ENCODE data around the gene NIBAN1.
"Not testable (repeated sequence)": the region's sequence is repeated elsewhere in the genome, so short reads cannot be mapped to it uniquely, and the experiment has no call there.

NIBAN1 gene

GRCh38 chr1:184973272-184974055 is 844 bp downstream of the NIBAN1 start:
- DNase-seq (ENCODE audit: low spot score): peak; percentile 48
- no peak for FAIRE-seq

GRCh38 chr1:184972315-184973055 is 1.8 kb downstream of the NIBAN1 start:
- DNase-seq (ENCODE audit: low spot score) (peak; percentile 44), FAIRE-seq (peak; percentile 54)

DNA sequence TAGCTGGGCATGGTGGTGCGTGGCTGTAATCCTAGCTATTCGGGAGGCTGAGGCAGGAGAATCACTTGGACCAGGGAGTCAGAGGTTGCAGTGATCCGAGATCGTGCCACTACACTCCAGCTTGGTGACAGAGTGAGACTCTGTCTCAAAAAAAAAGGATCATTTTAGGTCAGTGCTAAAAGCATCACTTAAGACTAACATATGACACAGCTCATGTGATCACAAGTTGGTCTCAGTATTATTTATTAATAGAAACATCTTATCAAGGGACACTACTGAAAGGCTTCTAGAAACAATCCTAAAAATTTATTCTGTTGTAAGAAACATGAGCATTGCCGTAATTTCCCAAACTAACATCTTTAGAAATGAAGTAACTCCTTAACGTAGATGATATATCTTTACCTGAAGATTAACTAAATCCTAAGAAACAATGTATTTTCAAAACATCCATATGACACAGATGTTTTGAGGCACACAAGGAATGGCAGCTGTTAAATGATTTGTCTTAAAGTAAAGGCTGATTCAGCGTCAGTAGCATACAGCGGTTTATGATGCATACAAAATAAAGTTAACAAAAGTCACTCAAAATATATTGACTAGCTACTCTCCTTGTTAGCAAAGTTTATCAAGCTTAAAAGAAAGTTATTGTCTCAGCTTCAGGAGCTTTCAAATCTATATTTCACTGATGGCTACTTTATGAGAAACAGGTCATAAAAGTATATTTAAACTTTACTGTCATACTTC is 2.6 kb downstream of the NIBAN1 start:
- FAIRE-seq: peak; percentile 26
- DNase-seq (ENCODE audit: low spot score): no peak

GRCh38 chr1:184970691-184971161 is 3.6 kb downstream of the NIBAN1 start:
- peak; percentile 28 for FAIRE-seq
- no peak for DNase-seq (ENCODE audit: low spot score)

DNA sequence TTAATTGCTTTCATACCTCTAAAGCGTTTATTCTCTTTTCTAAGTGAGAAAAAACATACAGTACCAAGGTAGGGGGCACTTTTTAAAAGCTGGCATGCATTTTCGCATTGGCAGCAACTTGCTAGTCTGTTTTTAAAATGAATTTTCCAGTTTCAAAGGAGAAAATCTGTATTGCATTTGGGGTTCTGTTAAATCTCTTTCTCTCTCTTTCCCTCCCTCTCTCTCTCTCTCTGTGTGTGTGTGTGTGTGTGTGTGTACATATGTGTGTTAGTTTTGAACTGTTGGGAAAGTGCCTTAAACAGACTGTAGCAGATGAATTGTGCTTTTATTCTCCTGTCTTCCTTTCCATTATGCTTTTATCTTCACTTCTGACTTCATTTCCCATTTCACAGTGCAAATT is 7.3 kb downstream of the NIBAN1 start:
- DNase-seq (ENCODE audit: low spot score): no peak
- no peak for FAIRE-seq

DNA sequence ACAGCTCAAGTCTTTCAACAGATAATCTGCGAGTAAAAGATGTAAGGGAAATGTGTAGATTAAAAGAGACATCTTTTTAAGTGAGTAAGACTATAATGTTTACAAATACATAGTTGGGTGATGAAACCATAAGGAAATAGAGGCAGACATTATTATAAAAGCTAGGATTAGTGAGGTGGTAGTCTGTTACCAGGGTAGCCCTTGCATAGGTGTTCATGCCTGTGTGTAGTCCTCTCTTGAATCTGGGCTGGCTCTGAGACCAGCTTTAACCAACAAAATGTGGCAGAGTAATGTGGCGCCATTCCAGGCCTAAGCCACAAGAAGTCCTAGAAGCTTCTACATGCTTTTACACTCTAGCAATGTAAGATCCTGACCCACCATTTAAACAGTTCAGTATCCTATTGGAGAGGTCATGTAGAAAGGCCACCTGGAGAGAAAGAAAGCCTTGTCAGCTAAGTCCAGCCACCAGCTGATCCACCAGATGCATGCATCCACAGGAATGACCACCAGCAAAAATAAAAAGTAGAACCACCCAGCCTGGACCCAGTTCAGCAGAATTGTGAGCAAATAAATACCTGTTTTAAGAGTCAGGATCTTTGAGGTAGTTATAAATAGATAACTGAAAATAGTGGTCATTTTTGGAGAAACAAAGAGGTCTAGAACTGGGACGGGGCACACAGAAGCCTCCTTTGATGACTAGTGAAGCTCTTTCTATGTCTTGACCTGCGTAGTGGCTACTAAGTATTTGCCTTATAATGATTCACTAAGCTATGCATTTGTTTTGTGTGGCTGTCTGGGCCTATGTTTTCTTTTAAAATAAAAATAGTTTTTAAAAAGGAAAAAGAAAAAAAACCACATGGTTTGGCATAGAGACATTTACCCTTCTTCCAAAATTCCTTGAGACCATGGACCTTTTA is 8.1 kb downstream of the NIBAN1 start:
- FAIRE-seq (no peak), DNase-seq (ENCODE audit: low spot score) (no peak)

DNA sequence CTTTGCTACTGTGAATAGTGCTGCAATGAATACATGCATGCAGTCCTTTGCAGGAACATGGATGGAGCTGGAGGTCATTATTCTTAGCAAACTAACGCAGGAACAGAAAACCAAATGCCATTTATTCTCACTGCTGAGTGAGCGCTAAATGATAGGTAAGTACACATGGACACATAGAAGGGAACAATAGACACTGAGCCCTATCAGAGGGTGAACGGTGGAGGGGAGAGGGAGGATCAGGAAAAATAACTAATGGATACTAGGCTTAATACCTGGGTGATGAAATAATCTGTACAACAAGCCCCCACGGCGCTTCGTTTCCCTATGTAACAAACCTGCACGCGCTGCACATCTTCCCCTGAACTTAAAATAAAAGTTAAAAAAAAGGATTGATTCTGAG is 8.9 kb downstream of the NIBAN1 start:
- FAIRE-seq (no peak), DNase-seq (ENCODE audit: low spot score) (no peak)

DNA sequence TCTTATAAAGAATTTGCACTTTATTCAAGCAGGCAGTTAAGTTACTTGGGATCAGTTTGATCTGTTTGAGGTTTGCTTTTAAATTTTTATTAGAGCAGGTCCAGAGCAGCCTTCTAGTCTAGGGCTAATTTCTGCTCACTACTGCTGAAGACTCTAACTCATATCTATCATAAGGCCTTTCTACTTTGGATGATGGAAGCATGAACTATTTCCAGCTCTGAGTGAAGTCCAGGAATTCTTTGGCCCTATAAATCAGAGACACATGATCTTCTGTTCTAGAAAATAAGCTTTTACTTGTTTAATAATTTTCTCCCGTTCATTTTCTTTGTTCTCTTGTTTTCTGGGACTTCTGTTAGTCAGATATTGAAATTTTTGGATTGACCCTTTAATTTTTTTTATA is 14.7 kb downstream of the NIBAN1 start:
- no peak for DNase-seq (ENCODE audit: low spot score)

DNA sequence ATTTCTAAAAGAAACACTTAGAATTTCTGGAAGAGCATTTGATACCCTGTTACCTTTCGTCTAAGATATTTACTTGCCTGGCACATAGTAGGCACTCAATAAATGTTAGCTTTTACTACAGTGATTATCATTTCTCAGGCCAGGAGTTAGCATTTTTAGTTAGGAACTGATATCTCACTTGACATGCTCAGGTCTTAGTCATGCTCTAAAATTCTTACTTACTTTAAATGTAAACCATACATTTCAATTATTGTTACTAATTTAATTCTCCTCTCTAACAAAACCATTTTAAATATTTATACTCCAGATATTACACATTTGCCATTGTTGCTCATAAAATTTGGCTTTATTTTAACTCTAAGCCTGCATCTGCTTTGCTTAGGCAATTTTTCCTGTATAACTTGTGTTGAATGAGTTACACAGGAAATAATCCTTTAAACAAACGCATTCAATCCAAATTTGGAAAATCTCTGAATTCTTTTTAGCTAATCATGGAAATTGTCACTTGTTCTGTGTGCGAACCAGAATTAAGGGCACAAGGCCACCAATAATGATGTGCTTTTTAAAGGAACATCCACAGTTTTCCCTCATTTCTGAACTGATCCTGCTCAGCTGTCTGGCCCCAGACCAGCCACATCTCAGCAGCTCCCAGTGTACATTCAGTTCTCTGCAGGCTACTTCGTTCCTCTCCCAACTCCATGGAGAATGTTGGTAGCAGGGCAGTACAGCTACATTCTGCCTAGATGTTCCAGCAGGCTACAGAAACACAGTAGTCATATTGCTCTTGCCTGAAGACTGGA is 15.6 kb downstream of the NIBAN1 start:
- no peak for DNase-seq (ENCODE audit: low spot score)
- peak; percentile 15 for FAIRE-seq

More for the DNA sequence above, 14.7 kb downstream of the NIBAN1 start:
- FAIRE-seq: no peak

- not testable (repeated sequence) for DNase-seq (ENCODE audit: low spot score); FAIRE-seq
Measured at GRCh38 chr1:184957901-184958300, 16.4 kb downstream of the NIBAN1 start.

DNA sequence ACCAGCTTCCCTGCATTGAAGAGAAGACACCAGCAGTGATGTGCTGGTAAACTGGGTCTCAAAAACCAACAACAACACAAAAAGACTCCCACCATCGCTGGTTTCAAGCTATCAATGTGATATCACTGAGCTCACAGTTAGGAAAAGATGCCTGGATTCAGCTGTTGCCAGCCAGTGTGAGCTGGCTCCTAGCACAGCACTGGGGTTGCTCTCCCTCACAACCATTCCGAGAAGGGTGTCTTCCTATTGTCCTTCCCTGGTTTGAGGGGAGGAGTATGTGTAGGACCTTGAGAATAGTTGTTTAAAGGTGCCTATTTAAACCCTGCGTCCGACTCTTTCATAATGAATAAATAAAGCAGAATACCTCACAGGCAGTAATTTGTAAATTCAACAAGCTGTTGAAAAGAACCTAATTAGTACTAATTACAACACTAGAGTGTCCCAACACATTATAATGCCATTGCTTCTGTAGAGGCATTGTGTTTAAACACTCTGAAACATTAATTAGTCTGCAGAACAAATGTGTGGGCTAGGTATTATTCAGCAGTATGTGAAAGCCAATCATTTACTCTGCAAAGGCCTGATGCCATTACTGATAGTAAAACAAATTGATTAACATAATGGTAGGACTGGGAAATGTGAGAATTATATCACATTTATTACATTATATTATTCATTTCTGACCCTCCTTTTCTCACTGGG is 17.2 kb downstream of the NIBAN1 start:
- DNase-seq (ENCODE audit: low spot score) (no peak), FAIRE-seq (no peak)

GRCh38 chr1:184954232-184954995 is 19.9 kb downstream of the NIBAN1 start:
- FAIRE-seq (no peak), DNase-seq (ENCODE audit: low spot score) (peak; percentile 58)

DNA sequence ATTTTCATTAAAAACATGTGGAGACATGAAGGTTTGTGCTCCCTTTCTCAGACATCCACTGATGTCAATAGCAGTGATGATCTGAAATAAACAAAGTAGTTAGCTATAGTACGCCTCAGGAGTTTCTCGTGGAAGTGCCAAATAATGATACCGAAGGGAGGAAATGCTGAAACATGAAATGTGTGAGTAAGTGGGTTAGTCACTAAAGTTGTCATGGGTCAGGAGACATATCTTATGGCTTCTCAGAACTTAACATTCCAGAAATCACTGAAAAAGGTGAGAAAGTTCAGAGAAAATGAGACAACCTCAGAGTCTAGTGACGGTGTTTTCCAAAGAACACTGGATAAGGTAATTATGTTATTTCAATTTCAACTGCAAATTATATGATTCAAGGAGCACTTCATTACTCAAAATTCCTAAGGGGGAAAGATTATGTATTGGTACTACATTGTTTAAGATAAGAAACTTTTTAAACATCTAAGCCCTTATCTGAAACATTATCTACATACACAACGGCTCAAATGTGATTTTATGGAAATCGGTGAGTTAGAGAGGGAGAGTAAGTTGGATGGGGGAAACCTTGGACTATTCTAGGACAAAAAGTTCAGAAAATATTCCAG is 20.6 kb downstream of the NIBAN1 start:
- FAIRE-seq: peak; percentile 98
- peak; percentile 92 for DNase-seq (ENCODE audit: low spot score)

DNA sequence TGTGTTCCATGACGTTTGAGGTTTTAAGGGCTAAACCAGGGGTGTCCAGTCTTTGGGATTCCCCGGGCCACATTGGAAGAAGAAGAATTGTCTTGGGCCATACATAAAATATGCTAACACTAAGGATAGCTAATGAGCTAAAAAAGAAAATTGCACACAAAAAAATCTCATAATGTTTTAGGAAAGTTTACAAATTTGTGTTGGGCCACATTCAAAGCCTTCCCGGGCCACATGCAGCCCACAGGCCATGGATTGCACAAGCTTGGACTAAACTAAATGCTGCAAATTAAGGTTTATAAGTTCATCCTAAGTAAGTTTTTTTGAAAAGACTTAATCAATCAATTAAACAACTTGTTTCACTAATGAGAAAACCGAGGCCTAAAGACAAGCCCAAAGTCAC is 21.9 kb downstream of the NIBAN1 start:
- DNase-seq (ENCODE audit: low spot score) (no peak), FAIRE-seq (no peak)

- peak; percentile 48 for FAIRE-seq
- DNase-seq (ENCODE audit: low spot score): peak; percentile 43
Measured at GRCh38 chr1:184951788-184952187, 22.5 kb downstream of the NIBAN1 start.

DNA sequence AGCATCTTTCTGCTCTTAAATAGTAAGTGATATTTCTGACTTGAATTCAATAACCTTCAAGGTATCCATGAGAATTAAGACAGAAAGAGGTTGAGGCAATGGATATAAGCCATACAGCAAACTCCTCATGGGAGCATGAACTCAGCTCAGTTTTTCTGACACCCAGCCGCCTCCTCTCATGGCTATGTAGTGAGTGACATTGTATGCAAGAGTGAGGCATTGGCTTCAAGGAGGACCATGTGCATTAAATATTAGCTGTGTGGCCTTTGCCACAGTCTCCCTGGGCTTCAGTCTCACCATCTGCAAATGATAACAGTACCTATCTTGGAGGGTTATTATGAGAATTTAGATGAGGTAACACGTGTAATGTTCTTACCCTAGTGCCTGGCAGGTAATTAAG is 23.4 kb downstream of the NIBAN1 start:
- DNase-seq (ENCODE audit: low spot score) (no peak), FAIRE-seq (no peak)

- no peak for FAIRE-seq
Measured at GRCh38 chr1:184950227-184950626, 24.1 kb downstream of the NIBAN1 start.

More at GRCh38 chr1:184950227-184950626, 24.1 kb downstream of the NIBAN1 start:
- DNase-seq (ENCODE audit: low spot score): no peak

All from RCC 7860 (cell line).